Measurements from ENCODE around the gene SELENOH.
"Not testable (repeated sequence)": the region's sequence is repeated elsewhere in the genome, so short reads cannot be mapped to it uniquely, and the experiment has no call there.

Gene SELENOH

GRCh38 chr11:57741132-57742086, at the start of gene SELENOH:
Gene SELENOH (plus strand): TSS chr11:57741491. CDS start chr11:57741596, 105 bp downstream.
- DNase-seq (ENCODE audit: low spot score) = peak; percentile 98

- DNase-seq (ENCODE audit: low spot score) = no peak
Measured at GRCh38 chr11:57698843-57699365, 42.4 kb upstream of the SELENOH start.

- no peak for DNase-seq (ENCODE audit: low spot score)
Measured at GRCh38 chr11:57699813-57700212, 41.5 kb upstream of the SELENOH start.

GRCh38 chr11:57700425-57700824, 40.9 kb upstream of the SELENOH start:
- no peak for DNase-seq (ENCODE audit: low spot score)

GRCh38 chr11:57703341-57703740, 38.0 kb upstream of the SELENOH start:
- DNase-seq (ENCODE audit: low spot score) = no peak

GRCh38 chr11:57704932-57705331, 36.4 kb upstream of the SELENOH start:
- DNase-seq (ENCODE audit: low spot score) = no peak

- DNase-seq (ENCODE audit: low spot score) = not testable (repeated sequence)
Measured at GRCh38 chr11:57705432-57705831, 35.9 kb upstream of the SELENOH start.

GRCh38 chr11:57709802-57710367, 31.4 kb upstream of the SELENOH start:
- DNase-seq (ENCODE audit: low spot score) = no peak

- DNase-seq (ENCODE audit: low spot score) = peak; percentile 98
Measured at GRCh38 chr11:57711414-57712255, 29.7 kb upstream of the SELENOH start, which contains the start of gene MED19. Gene MED19 (minus strand): TSS chr11:57712215. CDS start chr11:57712179, 36 bp downstream.

GRCh38 chr11:57712256-57713150, 28.8 kb upstream of the SELENOH start, which contains the start of gene TMX2:
Gene TMX2 (plus strand): TSS chr11:57712593. CDS start chr11:57712619, 26 bp downstream.
- peak; percentile 100 for DNase-seq (ENCODE audit: low spot score)

- DNase-seq (ENCODE audit: low spot score) = no peak
Measured at GRCh38 chr11:57713835-57714234, 27.5 kb upstream of the SELENOH start.

- DNase-seq (ENCODE audit: low spot score) = not testable (repeated sequence)
Measured at GRCh38 chr11:57716726-57717125, 24.6 kb upstream of the SELENOH start.

GRCh38 chr11:57727185-57727584, 14.1 kb upstream of the SELENOH start:
- no peak for DNase-seq (ENCODE audit: low spot score)

GRCh38 chr11:57728829-57729228, 12.5 kb upstream of the SELENOH start:
- DNase-seq (ENCODE audit: low spot score) = no peak

- DNase-seq (ENCODE audit: low spot score) = no peak
Measured at GRCh38 chr11:57729479-57729878, 11.8 kb upstream of the SELENOH start.

- DNase-seq (ENCODE audit: low spot score) = no peak
Measured at GRCh38 chr11:57732661-57733060, 8.6 kb upstream of the SELENOH start.

- no peak for DNase-seq (ENCODE audit: low spot score)
Measured at GRCh38 chr11:57735619-57736298, 5.5 kb upstream of the SELENOH start.

- DNase-seq (ENCODE audit: low spot score) = no peak
Measured at GRCh38 chr11:57742087-57742452, 779 bp downstream of the SELENOH start.

- DNase-seq (ENCODE audit: low spot score) = no peak
Measured at GRCh38 chr11:57744357-57744756, 3.1 kb downstream of the SELENOH start.

GRCh38 chr11:57745206-57745605, 3.9 kb downstream of the SELENOH start:
- no peak for DNase-seq (ENCODE audit: low spot score)
